Choroid plexus epithelial cell (primary cell): Measurements from ENCODE around the gene MOV10L1.

Experiments used
- DNase-seq: peaks from one replicate; pipeline ENCODE4 v3.0.0-alpha.2; 2010; ENCODE audit warnings: low read depth
- H3K4me3 ChIP-seq: 2 replicates; pipeline ENCODE4 v1.5.1; 2011; ENCODE audit warnings: low read depth, mild to moderate bottlenecking, control low read depth, low read length, moderate library complexity
- CTCF ChIP-seq: conservative IDR thresholded peaks from 2 replicates; pipeline ENCODE4 v1.5.1; 2011; ENCODE audit warnings: low read depth, mild to moderate bottlenecking, control low read depth, inconsistent platforms, low read length, moderate library complexity

MOV10L1 gene

GRCh38 chr22:50189184-50189848 is 99.5 kb downstream of the MOV10L1 start:
- H3K4me3 ChIP-seq, result no peak overlapping the region
- DNase-seq, result no peak
- no peak for TF ChIP-seq CTCF

- peak overlapping the region; percentile 57 for H3K4me3 ChIP-seq
- TF ChIP-seq CTCF, result no peak
- peak; percentile 41 for DNase-seq
Observed at GRCh38 chr22:50189849-50190181, 100.0 kb downstream of the MOV10L1 start.

- H3K4me3 ChIP-seq, result peak overlapping the region; percentile 57
- DNase-seq, result peak; percentile 67
- peak; percentile 51 for TF ChIP-seq CTCF
Observed at GRCh38 chr22:50190182-50190940, 100.6 kb downstream of the MOV10L1 start.

GRCh38 chr22:50190941-50191741 is 101.3 kb downstream of the MOV10L1 start:
- no peak for DNase-seq

GRCh38 chr22:50192436-50193204 is 102.8 kb downstream of the MOV10L1 start:
- H3K4me3 ChIP-seq, result no peak overlapping the region
- no peak for TF ChIP-seq CTCF
- no peak for DNase-seq

More at GRCh38 chr22:50190941-50191741, 101.3 kb downstream of the MOV10L1 start:
- no peak for TF ChIP-seq CTCF
- H3K4me3 ChIP-seq, result peak overlapping the region; percentile 57

GRCh38 chr22:50193621-50194020 is 103.8 kb downstream of the MOV10L1 start:
- no peak overlapping the region for H3K4me3 ChIP-seq
- DNase-seq, result no peak
- TF ChIP-seq CTCF, result no peak
